MM.1S (cell line): Measurements from ENCODE around the gene TSGA10.
"Not testable (repeated sequence)": the region's sequence is repeated elsewhere in the genome, so short reads cannot be mapped to it uniquely, and the experiment has no call there.

Experiments used
- EZH2 ChIP-seq: fragments of 300-600 bp; sonication (generic); optimal IDR thresholded peaks from 2 replicates; pipeline ENCODE3; 2017; ENCODE audit warnings: low read depth, mild to moderate bottlenecking, antibody characterized with exemption, low read length, mixed read lengths
- TF ChIP-seq, protein P1 (sequence below): fragments of 300-600 bp; sonication (generic); IDR thresholded peaks from 2 replicates; pipeline ENCODE4 v1.5.1; 2016; ENCODE audit warnings: antibody characterized with exemption, low read length, mixed read lengths

DNA sequence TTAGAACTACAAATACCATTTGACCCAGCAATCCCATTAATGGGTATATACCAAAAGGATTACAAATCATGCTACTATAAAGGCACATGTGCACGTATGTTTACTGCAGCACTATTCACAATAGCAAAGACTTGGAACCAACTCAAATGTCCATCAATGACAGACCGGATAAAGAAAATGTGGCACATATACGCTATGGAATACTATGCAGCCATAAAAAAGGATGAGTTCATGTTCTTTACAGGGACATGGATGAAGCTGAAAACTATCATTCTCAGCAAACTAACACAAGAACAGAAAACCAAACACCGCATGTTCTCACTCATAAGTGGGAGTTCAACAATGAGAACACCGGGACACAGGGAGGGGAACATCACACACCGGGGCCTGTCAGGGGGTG is 105.6 kb downstream of the TSGA10 start:
- TF ChIP-seq, protein P1, sequence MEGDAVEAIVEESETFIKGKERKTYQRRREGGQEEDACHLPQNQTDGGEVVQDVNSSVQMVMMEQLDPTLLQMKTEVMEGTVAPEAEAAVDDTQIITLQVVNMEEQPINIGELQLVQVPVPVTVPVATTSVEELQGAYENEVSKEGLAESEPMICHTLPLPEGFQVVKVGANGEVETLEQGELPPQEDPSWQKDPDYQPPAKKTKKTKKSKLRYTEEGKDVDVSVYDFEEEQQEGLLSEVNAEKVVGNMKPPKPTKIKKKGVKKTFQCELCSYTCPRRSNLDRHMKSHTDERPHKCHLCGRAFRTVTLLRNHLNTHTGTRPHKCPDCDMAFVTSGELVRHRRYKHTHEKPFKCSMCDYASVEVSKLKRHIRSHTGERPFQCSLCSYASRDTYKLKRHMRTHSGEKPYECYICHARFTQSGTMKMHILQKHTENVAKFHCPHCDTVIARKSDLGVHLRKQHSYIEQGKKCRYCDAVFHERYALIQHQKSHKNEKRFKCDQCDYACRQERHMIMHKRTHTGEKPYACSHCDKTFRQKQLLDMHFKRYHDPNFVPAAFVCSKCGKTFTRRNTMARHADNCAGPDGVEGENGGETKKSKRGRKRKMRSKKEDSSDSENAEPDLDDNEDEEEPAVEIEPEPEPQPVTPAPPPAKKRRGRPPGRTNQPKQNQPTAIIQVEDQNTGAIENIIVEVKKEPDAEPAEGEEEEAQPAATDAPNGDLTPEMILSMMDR: not testable (repeated sequence)
- TF ChIP-seq EZH2: not testable (repeated sequence)
